Ovary (tissue), 1 donor: ENCODE data around the gene NRIP1.

Source experiments
- EP300 ChIP-seq: sonication (generic); formaldehyde crosslinking; IDR thresholded peaks from one replicate; pipeline ENCODE4 v1.6.1; 2017; ENCODE audit warnings: antibody characterized with exemption
- POLR2A ChIP-seq: fragments of 450-650 bp; IDR thresholded peaks from one replicate; pipeline ENCODE4 v1.6.1; 2017; ENCODE audit warnings: antibody characterized with exemption, mild to moderate bottlenecking, moderate library complexity

- no peak for TF ChIP-seq POLR2A
- no peak for TF ChIP-seq EP300
Measured at GRCh38 chr21:14962217-14962616, 102.6 kb downstream of the NRIP1 start.
